ENCODE measurements around the gene MERTK.

MERTK gene

GRCh38 chr2:112075490-112076260, 177.3 kb downstream of the MERTK start:
- no peak for DNase-seq (ENCODE audit: low read depth, low spot score)

DNA sequence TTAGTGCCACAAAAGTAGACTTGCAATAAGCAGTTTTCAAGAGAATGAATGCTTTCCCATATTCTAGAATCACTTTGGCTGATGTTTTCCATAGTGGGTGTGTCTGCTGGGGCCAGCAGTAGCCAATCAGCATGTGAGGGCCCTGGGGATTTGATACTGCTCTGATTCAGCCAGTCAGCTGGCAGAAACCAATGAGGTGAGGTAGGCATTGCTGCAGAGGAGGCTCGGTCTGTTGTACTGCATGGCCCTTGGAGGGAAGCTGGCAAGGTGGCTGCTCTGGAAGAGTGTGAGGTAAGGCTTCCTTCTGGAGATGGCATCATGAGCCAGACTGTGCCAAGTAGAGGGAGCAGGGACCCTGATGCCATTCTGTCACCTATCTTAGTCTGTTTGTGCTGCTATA, 179.4 kb downstream of the MERTK start:
- DNase-seq (ENCODE audit: low read depth, low spot score) = peak; percentile 15
